Breast epithelium (tissue), 4 donors: ENCODE measurements around the gene ASIP. TPM values are rescaled to one million over a fixed set of nuclear protein-coding genes. Genes with fewer than 3 reads are reported as not detected.
A peak's percentile ranks its signal among the peaks of the same experiment; 100 is the strongest.

Experiments
- DNase-seq, 2 donors: peaks; one replicate each; pipeline ENCODE4 v3.0.0-alpha.2; 2019; ENCODE audit warnings: low spot score in 2 of 2
- H3K27ac ChIP-seq, 2 donors: fragments of 200-600 bp; sonication (generic) in 1 of 2; one replicate each; pipeline ENCODE4 v1.5.1; 2016 to 2019; ENCODE audit warnings: mild to moderate bottlenecking in 1 of 2
- H3K27me3 ChIP-seq, 2 donors: fragments of 200-600 bp; sonication (generic) in 1 of 2; one replicate each; pipeline versions ENCODE4 v1.5.1 to v1.6.0; 2017 to 2019; ENCODE audit warnings: control low read depth in 1 of 2, mild to moderate bottlenecking in 1 of 2
- H3K36me3 ChIP-seq: fragments of 200-600 bp; one replicate; pipeline ENCODE4 v1.5.1; 2019
- H3K4me1 ChIP-seq, 2 donors: fragments of 200-600 bp; sonication (generic); one replicate each; pipeline ENCODE4 v1.5.1; 2016 to 2019; ENCODE audit warnings: control low read depth in 1 of 2
- H3K4me3 ChIP-seq, 3 donors: fragments of 200-600 bp; sonication (generic); 1 replicate in 2 of 3; 2 replicates in 1 of 3; pipeline ENCODE4 v1.5.1; 2016 to 2019; ENCODE audit warnings: mild to moderate bottlenecking in 3 of 3, moderate library complexity in 2 of 3
- H3K9me3 ChIP-seq, 2 donors: fragments of 200-600 bp; sonication (generic) in 1 of 2; one replicate each; pipeline ENCODE4 v1.5.1; 2016 to 2019; ENCODE audit warnings: control low read depth in 1 of 2
- CTCF ChIP-seq, 3 donors: fragments of 450-650 bp; IDR thresholded peaks; one replicate each; pipeline ENCODE4 v1.5.1; 2016 to 2017; ENCODE audit warnings: antibody characterized with exemption in 3 of 3, mild to moderate bottlenecking in 3 of 3, moderate library complexity in 3 of 3
- POLR2A ChIP-seq: fragments of 450-650 bp; IDR thresholded peaks from one replicate; pipeline ENCODE4 v1.6.1; 2016; ENCODE audit warnings: antibody characterized with exemption, mild to moderate bottlenecking, moderate library complexity
- POLR2AphosphoS5 ChIP-seq, 3 donors: sonication (generic); formaldehyde crosslinking; IDR thresholded peaks; one replicate each; pipeline ENCODE4 v1.6.1; 2017; ENCODE audit warnings: antibody characterized with exemption in 3 of 3
- intact Hi-C: fragments of 100-400 bp; cut with DNase I; formaldehyde crosslinking; loops from one replicate; pipeline ENCODE4 v1.15.1; 2023; ENCODE audit warnings: low total_unique reads
- total RNA-seq, 3 donors: library from RNA; depleted of rRNA; stranded (reverse); fragments of >200 nt; gene quantifications; one replicate each; pipeline ENCODE4 v1.1.0, GENCODE V29; 2016

ASIP gene
- total RNA-seq, 3 donors from 2014 or later: 0.96 TPM; not detected in 2

- no peak for DNase-seq
- no peak overlapping the region for H3K4me3 ChIP-seq
- no peak for TF ChIP-seq CTCF (IDR thresholded peaks at IDR 0.05)
- TF ChIP-seq POLR2AphosphoS5 (IDR thresholded peaks at IDR 0.05): no peak
- no peak for TF ChIP-seq POLR2A
These were observed 59.8 kb downstream of the ASIP start for GRCh38 chr20:34300809-34301586.

GRCh38 chr20:34301587-34302311 is 60.5 kb downstream of the ASIP start:
- H3K27ac ChIP-seq: peak overlapping the region in 1 of 2 donors; percentile 98
- TF ChIP-seq POLR2A (no peak), POLR2AphosphoS5 (IDR thresholded peaks at IDR 0.05) (no peak), CTCF (IDR thresholded peaks at IDR 0.05) (no peak)
- peaks cover 0 to 4% of the 10 kb centered on the region in 2 donors for H3K4me1 ChIP-seq
- intact Hi-C loops: no loop called here
- H3K27me3 ChIP-seq: no peaks in the 10 kb centered on the region
- no peaks in the 10 kb centered on the region for H3K36me3 ChIP-seq
- no peaks in the 10 kb centered on the region for H3K9me3 ChIP-seq
- peak overlapping the region; percentile 90 to 100 (median 92) for H3K4me3 ChIP-seq
- DNase-seq: no peak

More at GRCh38 chr20:34300809-34301586, 59.8 kb downstream of the ASIP start:
- Histone ChIP-seq H3K4me1 (peaks cover 0 to 4% of the 10 kb centered on the region in 2 donors), H3K9me3 (no peaks in the 10 kb centered on the region), H3K36me3 (no peaks in the 10 kb centered on the region), H3K27me3 (no peaks in the 10 kb centered on the region), H3K27ac (no peak overlapping the region)
- intact Hi-C loops: no loop called here

- Histone ChIP-seq H3K9me3 (no peaks in the 10 kb centered on the region), H3K27me3 (no peaks in the 10 kb centered on the region), H3K4me1 (peaks cover 0 to 4% of the 10 kb centered on the region in 2 donors), H3K27ac (peak overlapping the region; percentile 92 to 98), H3K36me3 (no peaks in the 10 kb centered on the region), H3K4me3 (peak overlapping the region; percentile 90 to 100 (median 92))
- TF ChIP-seq CTCF (IDR thresholded peaks at IDR 0.05) (no peak), POLR2AphosphoS5 (IDR thresholded peaks at IDR 0.05) (no peak), POLR2A (no peak)
- intact Hi-C loops: no loop called here
- no peak for DNase-seq
These were observed 61.1 kb downstream of the ASIP start for GRCh38 chr20:34302312-34302722.

- Histone ChIP-seq H3K36me3 (no peaks in the 10 kb centered on the region), H3K27ac (peak within 1 kb of the TSS; percentile 92 to 98), H3K4me1 (peaks cover 0 to 4% of the 10 kb centered on the region in 2 donors), H3K9me3 (no peaks in the 10 kb centered on the region), H3K27me3 (no peaks in the 10 kb centered on the region), H3K4me3 (peak within 1 kb of the TSS; percentile 90 to 100 (median 92))
- DNase-seq: peak; percentile 96 to 97
- intact Hi-C loops: no loop called here
- TF ChIP-seq POLR2A (no peak), POLR2AphosphoS5 (IDR thresholded peaks at IDR 0.05) (peak; percentile 75 to 86 (median 81))
These were observed 61.7 kb downstream of the ASIP start, which contains the start of gene AHCY for GRCh38 chr20:34302723-34303533. TSS of gene AHCY (minus strand) at chr20:34303355. CDS start at chr20:34303270, 85 bp downstream.
